Vagina (tissue), 2 donors: ENCODE measurements around the gene DHX58.

Experiments used
- CTCF ChIP-seq, 3 experiments: fragments of 450-650 bp in 2 of 3; fragments of 200-600 bp in 1 of 3; sonication (generic) in 1 of 3; IDR thresholded peaks; one replicate each; pipeline ENCODE4 v1.5.1; 2017 to 2019; ENCODE audit warnings: antibody characterized with exemption in 3 of 3, mild to moderate bottlenecking in 2 of 3, moderate library complexity in 2 of 3
- POLR2AphosphoS5 ChIP-seq, 2 donors: sonication (generic); formaldehyde crosslinking; IDR thresholded peaks; one replicate each; pipeline ENCODE4 v1.9.0; 2017; ENCODE audit warnings: antibody characterized with exemption in 2 of 2, mild to moderate bottlenecking in 2 of 2, low read depth in 1 of 2; ENCODE audit not compliant: insufficient read depth in 1 of 2

GRCh38 chr17:42141382-42141781 lies 28.9 kb upstream of the DHX58 start:
- TF ChIP-seq CTCF (IDR thresholded peaks at IDR 0.05) (no peak), POLR2AphosphoS5 (IDR thresholded peaks at IDR 0.05; ENCODE audit: insufficient read depth in 1 of 2, low read depth in 1 of 2) (no peak)
